ENCODE results near the gene PDCL3. TPM values are rescaled to one million over a fixed set of nuclear protein-coding genes. Genes with fewer than 3 reads are reported as not detected.

PDCL3 gene
- total RNA-seq, 1 experiment from 2014 or later, result 22.7 TPM

- Histone ChIP-seq H4K20me1 (ENCODE audit: insufficient read depth) (no peaks in the 10 kb centered on the region), H3K27ac (no peak overlapping the region), H2AFZ (no peak overlapping the region), H3K79me2 (ENCODE audit: low read depth) (no peaks in the 10 kb centered on the region), H3K27me3 (ENCODE audit: insufficient read depth, low read depth) (peaks cover 76% of the 10 kb centered on the region), H3K4me2 (no peak overlapping the region), H3F3A (ENCODE audit: insufficient read depth, low read depth) (no peaks in the 10 kb centered on the region), H3K9me2 (ENCODE audit: insufficient read depth) (no peaks in the 10 kb centered on the region), H3K36me3 (ENCODE audit: low read depth) (no peaks in the 10 kb centered on the region), H3K4me3 (no peak overlapping the region), H3K4me1 (replicated peaks; ENCODE audit: insufficient read depth) (no peaks in the 10 kb centered on the region), H3K9me3 (ENCODE audit: insufficient read depth, low read depth) (no peaks in the 10 kb centered on the region)
- BruUV-seq (replicated peaks), result no TSS peak
- intact Hi-C loops (cut with micrococcal nuclease; ENCODE audit: unreplicated experiment), result no loop called here
- TF ChIP-seq CTCF (conservative IDR thresholded peaks at IDR 0.05) (no peak), EZH2 (IDR thresholded peaks at IDR 0.05; ENCODE audit: low read depth) (no peak)
- POLR2A ChIA-PET (ENCODE audit: unreplicated experiment), result no interaction called here
- no peak for DNase-seq
- CTCF ChIA-PET, result no interaction called here
Observed at GRCh38 chr2:100537918-100538317, 24.9 kb upstream of the PDCL3 start.

- Histone ChIP-seq H3K79me2 (ENCODE audit: low read depth) (no peaks in the 10 kb centered on the region), H3K4me3 (no peak overlapping the region), H3F3A (ENCODE audit: insufficient read depth, low read depth) (no peaks in the 10 kb centered on the region), H3K4me1 (replicated peaks; ENCODE audit: insufficient read depth) (no peaks in the 10 kb centered on the region), H3K36me3 (ENCODE audit: low read depth) (no peaks in the 10 kb centered on the region), H2AFZ (no peak overlapping the region), H3K9me2 (ENCODE audit: insufficient read depth) (no peaks in the 10 kb centered on the region), H3K9me3 (ENCODE audit: insufficient read depth, low read depth) (no peaks in the 10 kb centered on the region), H3K27me3 (ENCODE audit: insufficient read depth, low read depth) (peaks cover 86% of the 10 kb centered on the region), H4K20me1 (ENCODE audit: insufficient read depth) (no peaks in the 10 kb centered on the region), H3K4me2 (no peak overlapping the region), H3K27ac (no peak overlapping the region)
- DNase-seq, result no peak
- BruUV-seq (replicated peaks), result no TSS peak
- intact Hi-C loops (cut with micrococcal nuclease; ENCODE audit: unreplicated experiment), result no loop called here
- ChIA-PET CTCF (no interaction called here), POLR2A (ENCODE audit: unreplicated experiment) (no interaction called here)
- no peak for TF ChIP-seq EZH2 (IDR thresholded peaks at IDR 0.05; ENCODE audit: low read depth)
- TF ChIP-seq CTCF (conservative IDR thresholded peaks at IDR 0.05), result no peak
Observed at GRCh38 chr2:100539221-100539620, 23.6 kb upstream of the PDCL3 start.

- H3K79me2 ChIP-seq (ENCODE audit: low read depth), result no peaks in the 10 kb centered on the region
- H3K27me3 ChIP-seq (ENCODE audit: insufficient read depth, low read depth), result peaks cover 85% of the 10 kb centered on the region
- H3K4me1 ChIP-seq (replicated peaks; ENCODE audit: insufficient read depth), result no peaks in the 10 kb centered on the region
- DNase-seq, result no peak
- no peak overlapping the region for H3K4me3 ChIP-seq
- no peak overlapping the region for H2AFZ ChIP-seq
- no peak overlapping the region for H3K4me2 ChIP-seq
- H3K9me2 ChIP-seq (ENCODE audit: insufficient read depth), result no peaks in the 10 kb centered on the region
- no peak overlapping the region for H3K27ac ChIP-seq
- H3K9me3 ChIP-seq (ENCODE audit: insufficient read depth, low read depth), result no peaks in the 10 kb centered on the region
- H3F3A ChIP-seq (ENCODE audit: insufficient read depth, low read depth), result no peaks in the 10 kb centered on the region
- ChIA-PET CTCF (no interaction called here), POLR2A (ENCODE audit: unreplicated experiment) (no interaction called here)
- BruUV-seq (replicated peaks), result no TSS peak
- TF ChIP-seq CTCF (conservative IDR thresholded peaks at IDR 0.05), result no peak
- no peak for TF ChIP-seq EZH2 (IDR thresholded peaks at IDR 0.05; ENCODE audit: low read depth)
- H3K36me3 ChIP-seq (ENCODE audit: low read depth), result no peaks in the 10 kb centered on the region
- H4K20me1 ChIP-seq (ENCODE audit: insufficient read depth), result no peaks in the 10 kb centered on the region
- intact Hi-C loops (cut with micrococcal nuclease; ENCODE audit: unreplicated experiment), result no loop called here
Observed at GRCh38 chr2:100541404-100541803, 21.4 kb upstream of the PDCL3 start.
